ENCODE results near the gene DUSP1. TPM values are rescaled to one million over a fixed set of nuclear protein-coding genes. Genes with fewer than 3 reads are reported as not detected.
A peak's percentile ranks its signal among the peaks of the same experiment; 100 is the strongest.

The DUSP1 gene
- total and polyA plus RNA-seq, 2 donors from 2014 or later = 172 to 298 TPM

DNA sequence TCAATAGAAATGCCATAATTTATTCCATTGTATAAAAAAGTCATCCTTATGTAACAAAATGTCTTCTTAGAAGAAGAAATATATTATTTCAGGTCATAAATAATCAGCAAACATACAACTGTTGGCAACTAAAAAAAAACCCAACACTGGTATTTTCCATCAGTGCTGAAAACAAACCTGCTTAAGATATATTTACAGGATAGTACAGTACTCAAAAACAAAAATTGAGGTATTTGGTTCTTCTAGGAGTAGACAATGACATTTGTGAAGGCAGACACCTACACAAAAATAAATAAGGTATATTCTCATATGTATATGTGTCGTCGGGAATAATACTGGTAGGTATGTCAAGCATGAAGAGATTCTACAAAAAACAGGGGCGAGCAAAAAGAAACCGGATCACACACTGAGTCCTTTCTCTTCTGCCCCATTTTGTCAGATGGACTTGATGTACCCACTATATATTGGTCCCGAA is 2.9 kb downstream of the DUSP1 start:
- Histone ChIP-seq H3K4me3 (ENCODE audit: low read length in 3 of 3) (peak overlapping the region; percentile 80 to 96 (median 86)), H3K9me3 (ENCODE audit: control insufficient read depth in 2 of 3, insufficient read depth in 1 of 3, low read length in 3 of 3) (no peaks in the 10 kb centered on the region), H3K36me3 (ENCODE audit: control insufficient read depth in 2 of 3, insufficient read depth in 3 of 3, low read length in 3 of 3) (peaks cover 10 to 34% (median 22%) of the 10 kb centered on the region in 3 donors), H3K27ac (ENCODE audit: low read depth in 2 of 2, low read length in 2 of 2) (peak overlapping the region; percentile 88 to 98), H3K4me1 (ENCODE audit: control insufficient read depth in 2 of 3, insufficient read depth in 2 of 3, low read depth in 1 of 3, low read length in 3 of 3) (peaks cover 11 to 29% (median 26%) of the 10 kb centered on the region in 3 donors), H3K27me3 (ENCODE audit: control insufficient read depth, insufficient read depth, low read length) (no peaks in the 10 kb centered on the region), H3K9ac (ENCODE audit: low read length in 3 of 3) (peak overlapping the region; percentile 4 to 95 (median 78))
- intact Hi-C loops (cut with DNase I) = no loop called here
- FAIRE-seq = no peak
- TF ChIP-seq, protein P1, sequence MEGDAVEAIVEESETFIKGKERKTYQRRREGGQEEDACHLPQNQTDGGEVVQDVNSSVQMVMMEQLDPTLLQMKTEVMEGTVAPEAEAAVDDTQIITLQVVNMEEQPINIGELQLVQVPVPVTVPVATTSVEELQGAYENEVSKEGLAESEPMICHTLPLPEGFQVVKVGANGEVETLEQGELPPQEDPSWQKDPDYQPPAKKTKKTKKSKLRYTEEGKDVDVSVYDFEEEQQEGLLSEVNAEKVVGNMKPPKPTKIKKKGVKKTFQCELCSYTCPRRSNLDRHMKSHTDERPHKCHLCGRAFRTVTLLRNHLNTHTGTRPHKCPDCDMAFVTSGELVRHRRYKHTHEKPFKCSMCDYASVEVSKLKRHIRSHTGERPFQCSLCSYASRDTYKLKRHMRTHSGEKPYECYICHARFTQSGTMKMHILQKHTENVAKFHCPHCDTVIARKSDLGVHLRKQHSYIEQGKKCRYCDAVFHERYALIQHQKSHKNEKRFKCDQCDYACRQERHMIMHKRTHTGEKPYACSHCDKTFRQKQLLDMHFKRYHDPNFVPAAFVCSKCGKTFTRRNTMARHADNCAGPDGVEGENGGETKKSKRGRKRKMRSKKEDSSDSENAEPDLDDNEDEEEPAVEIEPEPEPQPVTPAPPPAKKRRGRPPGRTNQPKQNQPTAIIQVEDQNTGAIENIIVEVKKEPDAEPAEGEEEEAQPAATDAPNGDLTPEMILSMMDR (IDR thresholded peaks at IDR 0.05; ENCODE audit: borderline replicate concordance, extremely low read depth, insufficient read depth) = no peak
- no peak for DNase-seq

DNA sequence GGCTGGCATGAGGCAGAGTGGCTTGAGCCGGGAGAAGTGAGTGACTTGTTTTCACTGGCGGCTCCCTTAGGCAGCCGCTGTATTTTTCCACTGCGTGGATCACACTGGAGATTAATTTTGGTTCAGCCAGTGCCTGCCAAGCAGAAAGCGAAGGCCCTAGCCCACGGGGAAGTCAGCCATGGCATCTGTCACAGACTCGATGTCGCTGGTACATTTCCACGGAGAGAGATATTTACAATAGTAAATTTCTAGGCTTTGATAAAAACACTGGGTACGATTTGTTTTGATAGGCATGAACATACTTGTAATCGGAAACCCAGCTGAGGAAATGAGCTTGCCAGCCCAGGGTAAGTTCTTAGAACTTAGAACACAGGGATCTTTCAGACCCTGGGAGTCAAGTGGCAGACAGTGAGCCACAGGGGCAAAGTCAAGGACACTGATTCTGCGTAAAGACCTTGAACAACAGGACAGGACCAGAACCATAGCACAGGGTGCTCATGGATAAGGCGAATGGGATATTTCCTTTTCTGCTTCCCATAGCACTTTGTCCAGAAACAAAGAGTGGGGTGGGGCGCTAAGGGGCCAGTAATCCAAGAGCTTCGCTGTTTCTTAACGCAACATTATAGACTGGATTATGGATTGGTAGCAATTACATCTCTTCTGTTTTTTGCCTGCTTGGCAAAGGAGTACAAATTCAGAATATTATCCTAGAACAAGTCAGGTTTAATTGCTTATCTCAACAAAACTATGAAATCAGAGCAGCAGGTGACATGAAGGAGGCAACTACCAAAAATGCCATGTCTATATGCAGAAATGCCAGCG is 4.5 kb downstream of the DUSP1 start:
- Histone ChIP-seq H3K4me1 (ENCODE audit: control insufficient read depth in 2 of 3, insufficient read depth in 2 of 3, low read depth in 1 of 3, low read length in 3 of 3) (peaks cover 11 to 29% (median 20%) of the 10 kb centered on the region in 3 donors), H3K9me3 (ENCODE audit: control insufficient read depth in 2 of 3, insufficient read depth in 1 of 3, low read length in 3 of 3) (no peaks in the 10 kb centered on the region), H3K27me3 (ENCODE audit: control insufficient read depth, insufficient read depth, low read length) (no peaks in the 10 kb centered on the region), H3K9ac (ENCODE audit: low read length in 3 of 3) (peak overlapping the region; percentile 29 to 95 (median 84)), H3K4me3 (ENCODE audit: low read length in 3 of 3) (peak overlapping the region; percentile 2 to 96 (median 86)), H3K27ac (ENCODE audit: low read depth in 2 of 2, low read length in 2 of 2) (peak overlapping the region; percentile 88 to 98), H3K36me3 (ENCODE audit: control insufficient read depth in 2 of 3, insufficient read depth in 3 of 3, low read length in 3 of 3) (peaks cover 10 to 34% (median 22%) of the 10 kb centered on the region in 3 donors)
- TF ChIP-seq, protein P1 (IDR thresholded peaks at IDR 0.05; ENCODE audit: borderline replicate concordance, extremely low read depth, insufficient read depth) = no peak
- peak; percentile 68 to 90 (median 82) for DNase-seq
- FAIRE-seq = no peak
- intact Hi-C loops (cut with DNase I) = no loop called here

DNA sequence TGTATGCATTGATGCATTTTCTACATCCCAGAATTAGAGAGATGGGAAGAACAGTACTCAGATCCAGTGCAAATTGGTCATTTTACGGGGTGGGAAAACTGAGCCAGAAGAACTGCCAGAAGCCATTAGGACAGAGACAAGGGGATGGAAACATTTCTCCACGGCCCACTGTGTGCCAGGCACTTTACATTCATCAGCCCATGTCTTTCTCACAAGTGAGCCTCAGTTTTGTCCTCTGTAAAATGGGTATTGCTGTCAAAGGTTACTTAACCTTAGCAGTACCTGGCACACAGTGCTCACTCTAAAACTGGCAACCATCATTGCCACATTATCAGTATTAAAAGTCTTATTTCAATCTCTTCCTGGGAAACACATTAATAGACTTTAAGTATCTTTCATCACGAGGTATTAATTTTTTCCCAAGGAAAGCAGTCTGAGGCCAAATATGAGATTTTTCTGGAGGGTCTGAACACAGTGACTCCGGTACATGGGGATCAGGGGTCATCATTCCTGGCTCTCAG is 5.2 kb downstream of the DUSP1 start:
- DNase-seq (no peak), FAIRE-seq (no peak)
- H3K4me3 ChIP-seq (ENCODE audit: low read length in 3 of 3) = peak overlapping the region; percentile 51 to 96 (median 86)
- H3K36me3 ChIP-seq (ENCODE audit: control insufficient read depth in 2 of 3, insufficient read depth in 3 of 3, low read length in 3 of 3) = peaks cover 10 to 34% (median 22%) of the 10 kb centered on the region in 3 donors
- no peaks in the 10 kb centered on the region for H3K9me3 ChIP-seq (ENCODE audit: control insufficient read depth in 2 of 3, insufficient read depth in 1 of 3, low read length in 3 of 3)
- intact Hi-C loops (cut with DNase I) = no loop called here
- no peaks in the 10 kb centered on the region for H3K27me3 ChIP-seq (ENCODE audit: control insufficient read depth, insufficient read depth, low read length)
- peak overlapping the region; percentile 88 to 98 for H3K27ac ChIP-seq (ENCODE audit: low read depth in 2 of 2, low read length in 2 of 2)
- TF ChIP-seq, protein P1 (IDR thresholded peaks at IDR 0.05; ENCODE audit: borderline replicate concordance, extremely low read depth, insufficient read depth) = no peak
- H3K9ac ChIP-seq (ENCODE audit: low read length in 3 of 3) = peak overlapping the region; percentile 29 to 95 (median 84)
- peaks cover 11 to 29% (median 20%) of the 10 kb centered on the region in 3 donors for H3K4me1 ChIP-seq (ENCODE audit: control insufficient read depth in 2 of 3, insufficient read depth in 2 of 3, low read depth in 1 of 3, low read length in 3 of 3)
